T-helper 2 cell treated with Interferon-gamma antibody and Interleukin-4, amounts not matched to agents 5 μg/mL and 100 μg/mL, for 36 hours (primary cell): ENCODE measurements around the gene TTC39C.
A peak's percentile ranks its signal among the peaks of the same experiment; 100 is the strongest.

ENCODE experiments used
- DNase-seq: peaks from one replicate; pipeline ENCODE4 v3.0.0; 2021; ENCODE audit warnings: low spot score
- H3K27ac Mint-ChIP-seq: one replicate; pipeline ENCODE4 v1.8.0; 2021; ENCODE audit warnings: mild to moderate bottlenecking, mixed read lengths
- H3K27me3 Mint-ChIP-seq: one replicate; pipeline ENCODE4 v1.8.0; 2021; ENCODE audit warnings: low read depth, mixed read lengths
- H3K36me3 Mint-ChIP-seq: one replicate; pipeline ENCODE4 v1.8.0; 2021; ENCODE audit warnings: low read depth, mixed read lengths
- H3K4me1 Mint-ChIP-seq: one replicate; pipeline ENCODE4 v1.8.0; 2021; ENCODE audit warnings: low read depth, mixed read lengths
- H3K4me3 Mint-ChIP-seq: one replicate; pipeline ENCODE4 v1.8.0; 2022; ENCODE audit warnings: mild to moderate bottlenecking, moderate library complexity, mixed read lengths
- H3K9me3 Mint-ChIP-seq: one replicate; pipeline ENCODE4 v1.8.0; 2021; ENCODE audit warnings: mixed read lengths

The TTC39C gene

GRCh38 chr18:24114924-24115549 is 100.5 kb downstream of the TTC39C start:
- DNase-seq, result no peak
- peaks cover 12% of the 10 kb centered on the region for H3K4me1 Mint-ChIP-seq
- no peaks in the 10 kb centered on the region for H3K27me3 Mint-ChIP-seq
- no peak overlapping the region for H3K4me3 Mint-ChIP-seq
- H3K9me3 Mint-ChIP-seq, result no peaks in the 10 kb centered on the region
- H3K27ac Mint-ChIP-seq, result peak overlapping the region; percentile 36
- peaks cover 48% of the 10 kb centered on the region for H3K36me3 Mint-ChIP-seq

GRCh38 chr18:24115628-24116027 is 101.1 kb downstream of the TTC39C start:
- DNase-seq, result no peak
- peaks cover 52% of the 10 kb centered on the region for H3K36me3 Mint-ChIP-seq
- H3K9me3 Mint-ChIP-seq, result no peaks in the 10 kb centered on the region
- peak overlapping the region; percentile 5 for H3K27ac Mint-ChIP-seq
- H3K4me3 Mint-ChIP-seq, result no peak overlapping the region
- no peaks in the 10 kb centered on the region for H3K27me3 Mint-ChIP-seq
- H3K4me1 Mint-ChIP-seq, result peaks cover 12% of the 10 kb centered on the region

GRCh38 chr18:24118750-24119577 is 104.4 kb downstream of the TTC39C start:
- H3K27ac Mint-ChIP-seq, result no peak overlapping the region
- H3K36me3 Mint-ChIP-seq, result peaks cover 58% of the 10 kb centered on the region
- peak; percentile 53 for DNase-seq
- H3K4me1 Mint-ChIP-seq, result peaks cover 12% of the 10 kb centered on the region
- H3K9me3 Mint-ChIP-seq, result no peaks in the 10 kb centered on the region
- H3K27me3 Mint-ChIP-seq, result no peaks in the 10 kb centered on the region
- no peak overlapping the region for H3K4me3 Mint-ChIP-seq

- Mint-ChIP-seq H3K27me3 (no peaks in the 10 kb centered on the region), H3K4me3 (no peak overlapping the region), H3K36me3 (peaks cover 53% of the 10 kb centered on the region), H3K27ac (no peak overlapping the region), H3K9me3 (no peaks in the 10 kb centered on the region), H3K4me1 (peaks cover 3% of the 10 kb centered on the region)
- no peak for DNase-seq
These were observed 106.1 kb downstream of the TTC39C start for GRCh38 chr18:24120676-24121075.

- Mint-ChIP-seq H3K36me3 (peaks cover 51% of the 10 kb centered on the region), H3K9me3 (no peaks in the 10 kb centered on the region)
These were observed 107.1 kb downstream of the TTC39C start for GRCh38 chr18:24121625-24122024.

GRCh38 chr18:24126155-24126961 is 111.8 kb downstream of the TTC39C start:
- Mint-ChIP-seq H3K27ac (no peak overlapping the region), H3K4me3 (no peak overlapping the region), H3K9me3 (no peaks in the 10 kb centered on the region), H3K36me3 (peaks cover 54% of the 10 kb centered on the region), H3K27me3 (no peaks in the 10 kb centered on the region), H3K4me1 (no peaks in the 10 kb centered on the region)
- no peak for DNase-seq

More at GRCh38 chr18:24121625-24122024, 107.1 kb downstream of the TTC39C start:
- H3K4me3 Mint-ChIP-seq, result no peak overlapping the region
- DNase-seq, result no peak
- no peaks in the 10 kb centered on the region for H3K4me1 Mint-ChIP-seq
- no peak overlapping the region for H3K27ac Mint-ChIP-seq
- H3K27me3 Mint-ChIP-seq, result no peaks in the 10 kb centered on the region

GRCh38 chr18:24127735-24128134 is 113.2 kb downstream of the TTC39C start:
- no peak overlapping the region for H3K4me3 Mint-ChIP-seq
- H3K36me3 Mint-ChIP-seq, result peaks cover 57% of the 10 kb centered on the region
- H3K27ac Mint-ChIP-seq, result no peak overlapping the region
- DNase-seq, result no peak
- H3K9me3 Mint-ChIP-seq, result no peaks in the 10 kb centered on the region
- H3K27me3 Mint-ChIP-seq, result no peaks in the 10 kb centered on the region
- no peaks in the 10 kb centered on the region for H3K4me1 Mint-ChIP-seq

GRCh38 chr18:24128700-24129099 is 114.1 kb downstream of the TTC39C start:
- Mint-ChIP-seq H3K4me1 (no peaks in the 10 kb centered on the region), H3K9me3 (no peaks in the 10 kb centered on the region), H3K27ac (no peak overlapping the region), H3K4me3 (no peak overlapping the region), H3K27me3 (no peaks in the 10 kb centered on the region), H3K36me3 (peaks cover 60% of the 10 kb centered on the region)
- DNase-seq, result no peak

GRCh38 chr18:24130494-24130893 is 115.9 kb downstream of the TTC39C start:
- Mint-ChIP-seq H3K4me3 (no peak overlapping the region), H3K27ac (no peak overlapping the region), H3K36me3 (peaks cover 64% of the 10 kb centered on the region), H3K27me3 (no peaks in the 10 kb centered on the region), H3K4me1 (no peaks in the 10 kb centered on the region), H3K9me3 (no peaks in the 10 kb centered on the region)
- no peak for DNase-seq

GRCh38 chr18:24136967-24137373 is 122.4 kb downstream of the TTC39C start:
- H3K27ac Mint-ChIP-seq, result no peak overlapping the region
- no peak for DNase-seq
- H3K27me3 Mint-ChIP-seq, result peaks cover 28% of the 10 kb centered on the region
- peak overlapping the region; percentile 26 for H3K4me3 Mint-ChIP-seq
- H3K36me3 Mint-ChIP-seq, result peaks cover 35% of the 10 kb centered on the region
- peaks cover 26% of the 10 kb centered on the region for H3K4me1 Mint-ChIP-seq
- no peaks in the 10 kb centered on the region for H3K9me3 Mint-ChIP-seq

- Mint-ChIP-seq H3K9me3 (no peaks in the 10 kb centered on the region), H3K4me3 (peak overlapping the region; percentile 84), H3K4me1 (peaks cover 26% of the 10 kb centered on the region), H3K36me3 (peaks cover 23% of the 10 kb centered on the region), H3K27me3 (peaks cover 33% of the 10 kb centered on the region), H3K27ac (no peak overlapping the region)
- no peak for DNase-seq
These were observed 123.8 kb downstream of the TTC39C start for GRCh38 chr18:24138409-24138788.

- Mint-ChIP-seq H3K36me3 (peaks cover 18% of the 10 kb centered on the region), H3K9me3 (no peaks in the 10 kb centered on the region), H3K4me1 (peaks cover 26% of the 10 kb centered on the region), H3K27ac (no peak within 1 kb of the TSS), H3K27me3 (peaks cover 34% of the 10 kb centered on the region), H3K4me3 (peak within 1 kb of the TSS; percentile 84)
- peak; percentile 58 for DNase-seq
These were observed 124.4 kb downstream of the TTC39C start, which contains the start of gene CABYR for GRCh38 chr18:24138789-24139616. Gene CABYR, plus strand, starts transcription at chr18:24139062. Its CDS starts 4,053 bp downstream, at chr18:24143115.

- no peak for DNase-seq
- H3K36me3 Mint-ChIP-seq, result peaks cover 10% of the 10 kb centered on the region
- H3K4me1 Mint-ChIP-seq, result peaks cover 26% of the 10 kb centered on the region
- no peaks in the 10 kb centered on the region for H3K9me3 Mint-ChIP-seq
- peaks cover 49% of the 10 kb centered on the region for H3K27me3 Mint-ChIP-seq
- H3K27ac Mint-ChIP-seq, result no peak overlapping the region
- no peak overlapping the region for H3K4me3 Mint-ChIP-seq
These were observed 126.1 kb downstream of the TTC39C start for GRCh38 chr18:24140697-24141096.
